ENCODE data around the gene CCNA2.

Gene CCNA2

GRCh38 chr4:121811122-121811521, 12.6 kb downstream of the CCNA2 start:
- H3K27me3 ChIP-seq (replicated peaks; ENCODE audit: control insufficient read depth, insufficient read depth, low read length, poor library complexity, severe bottlenecking), result no peaks in the 10 kb centered on the region
- H3K4me3 ChIP-seq (ENCODE audit: insufficient read depth, low read depth, low read length, poor library complexity, severe bottlenecking), result no peak overlapping the region
- no peak for DNase-seq
- H3K36me3 ChIP-seq (ENCODE audit: control insufficient read depth, insufficient read depth, low read length), result peaks cover 46% of the 10 kb centered on the region
- no peaks in the 10 kb centered on the region for H3K9me3 ChIP-seq (ENCODE audit: control insufficient read depth, low read length)
- H3K4me1 ChIP-seq (ENCODE audit: control insufficient read depth, insufficient read depth, low read length, poor library complexity, severe bottlenecking), result no peaks in the 10 kb centered on the region
- H3K27ac ChIP-seq (ENCODE audit: insufficient read depth, low read length, poor library complexity, severe bottlenecking), result no peak overlapping the region

GRCh38 chr4:121806411-121806810, 17.3 kb downstream of the CCNA2 start:
- DNase-seq, result no peak
- no peaks in the 10 kb centered on the region for H3K4me1 ChIP-seq (ENCODE audit: control insufficient read depth, insufficient read depth, low read length, poor library complexity, severe bottlenecking)
- peaks cover 37% of the 10 kb centered on the region for H3K36me3 ChIP-seq (ENCODE audit: control insufficient read depth, insufficient read depth, low read length)
- H3K9me3 ChIP-seq (ENCODE audit: control insufficient read depth, low read length), result no peaks in the 10 kb centered on the region
- no peak overlapping the region for H3K27ac ChIP-seq (ENCODE audit: insufficient read depth, low read length, poor library complexity, severe bottlenecking)
- H3K4me3 ChIP-seq (ENCODE audit: insufficient read depth, low read depth, low read length, poor library complexity, severe bottlenecking), result no peak overlapping the region
- H3K27me3 ChIP-seq (replicated peaks; ENCODE audit: control insufficient read depth, insufficient read depth, low read length, poor library complexity, severe bottlenecking), result no peaks in the 10 kb centered on the region

- peak overlapping the region; percentile 92 for H3K4me3 ChIP-seq (ENCODE audit: insufficient read depth, low read depth, low read length, poor library complexity, severe bottlenecking)
- peaks cover 22% of the 10 kb centered on the region for H3K36me3 ChIP-seq (ENCODE audit: control insufficient read depth, insufficient read depth, low read length)
- no peaks in the 10 kb centered on the region for H3K9me3 ChIP-seq (ENCODE audit: control insufficient read depth, low read length)
- no peaks in the 10 kb centered on the region for H3K27me3 ChIP-seq (replicated peaks; ENCODE audit: control insufficient read depth, insufficient read depth, low read length, poor library complexity, severe bottlenecking)
- no peaks in the 10 kb centered on the region for H3K4me1 ChIP-seq (ENCODE audit: control insufficient read depth, insufficient read depth, low read length, poor library complexity, severe bottlenecking)
- H3K27ac ChIP-seq (ENCODE audit: insufficient read depth, low read length, poor library complexity, severe bottlenecking), result peak overlapping the region; percentile 79
- no peak for DNase-seq
These were observed 22.0 kb downstream of the CCNA2 start for GRCh38 chr4:121801715-121802075.

DNA sequence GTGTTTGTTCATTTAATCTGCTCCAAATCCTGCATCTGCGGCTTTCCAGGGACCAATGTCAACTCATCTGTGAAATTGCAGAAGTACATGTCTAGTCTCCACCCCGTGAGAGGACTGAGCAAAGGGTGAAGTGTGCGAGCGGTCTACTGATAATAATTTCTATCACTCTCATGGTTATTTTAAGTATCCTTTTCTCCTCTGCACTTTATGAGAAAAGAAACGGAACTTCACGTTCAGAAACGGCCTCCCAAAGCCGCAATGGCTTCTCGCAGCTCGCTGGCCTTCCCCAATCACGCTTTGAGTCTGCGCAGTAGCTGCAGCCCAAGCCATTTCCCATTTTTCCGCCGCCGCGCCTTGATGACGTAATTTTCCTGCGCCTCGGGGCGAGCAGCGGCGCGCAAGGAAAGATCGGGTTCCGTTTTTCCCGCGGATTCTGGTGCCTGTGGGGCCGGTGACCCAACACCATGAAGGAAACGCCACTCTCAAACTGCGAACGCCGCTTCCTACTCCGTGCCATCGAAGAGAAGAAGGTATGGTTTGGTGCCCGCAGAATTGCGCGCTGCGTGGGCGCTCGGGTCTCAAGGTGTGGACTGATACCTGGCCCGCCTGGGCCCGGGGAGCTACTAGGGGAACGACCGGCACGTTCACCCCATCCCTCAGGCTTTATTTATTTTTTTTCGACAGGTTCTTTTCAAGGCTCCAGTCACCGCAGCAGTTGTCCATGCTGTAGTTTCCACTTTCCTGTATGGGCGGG, 22.5 kb downstream of the CCNA2 start, which contains the start of gene EXOSC9:
Gene EXOSC9 (plus strand): TSS at position 363 of the 754 bp plus-strand sequence. CDS start 102 bp downstream, at position 465.
- Histone ChIP-seq H3K36me3 (ENCODE audit: control insufficient read depth, insufficient read depth, low read length) (peaks cover 22% of the 10 kb centered on the region), H3K4me3 (ENCODE audit: insufficient read depth, low read depth, low read length, poor library complexity, severe bottlenecking) (peak within 1 kb of the TSS; percentile 92), H3K4me1 (ENCODE audit: control insufficient read depth, insufficient read depth, low read length, poor library complexity, severe bottlenecking) (no peaks in the 10 kb centered on the region), H3K27ac (ENCODE audit: insufficient read depth, low read length, poor library complexity, severe bottlenecking) (peak within 1 kb of the TSS; percentile 79), H3K27me3 (replicated peaks; ENCODE audit: control insufficient read depth, insufficient read depth, low read length, poor library complexity, severe bottlenecking) (no peaks in the 10 kb centered on the region), H3K9me3 (ENCODE audit: control insufficient read depth, low read length) (no peaks in the 10 kb centered on the region)
- peak; percentile 90 to 91 (median 91) for DNase-seq

GRCh38 chr4:121800638-121800960, 23.1 kb downstream of the CCNA2 start:
- Histone ChIP-seq H3K4me1 (ENCODE audit: control insufficient read depth, insufficient read depth, low read length, poor library complexity, severe bottlenecking) (no peaks in the 10 kb centered on the region), H3K36me3 (ENCODE audit: control insufficient read depth, insufficient read depth, low read length) (peaks cover 22% of the 10 kb centered on the region), H3K9me3 (ENCODE audit: control insufficient read depth, low read length) (no peaks in the 10 kb centered on the region), H3K4me3 (ENCODE audit: insufficient read depth, low read depth, low read length, poor library complexity, severe bottlenecking) (peak overlapping the region; percentile 92), H3K27me3 (replicated peaks; ENCODE audit: control insufficient read depth, insufficient read depth, low read length, poor library complexity, severe bottlenecking) (no peaks in the 10 kb centered on the region), H3K27ac (ENCODE audit: insufficient read depth, low read length, poor library complexity, severe bottlenecking) (peak overlapping the region; percentile 79)
- no peak for DNase-seq

GRCh38 chr4:121799867-121800501, 23.7 kb downstream of the CCNA2 start:
- Histone ChIP-seq H3K27ac (ENCODE audit: insufficient read depth, low read length, poor library complexity, severe bottlenecking) (peak overlapping the region; percentile 79), H3K4me3 (ENCODE audit: insufficient read depth, low read depth, low read length, poor library complexity, severe bottlenecking) (peak overlapping the region; percentile 92), H3K27me3 (replicated peaks; ENCODE audit: control insufficient read depth, insufficient read depth, low read length, poor library complexity, severe bottlenecking) (no peaks in the 10 kb centered on the region), H3K4me1 (ENCODE audit: control insufficient read depth, insufficient read depth, low read length, poor library complexity, severe bottlenecking) (no peaks in the 10 kb centered on the region), H3K36me3 (ENCODE audit: control insufficient read depth, insufficient read depth, low read length) (peaks cover 16% of the 10 kb centered on the region), H3K9me3 (ENCODE audit: control insufficient read depth, low read length) (no peaks in the 10 kb centered on the region)
- no peak for DNase-seq

DNA sequence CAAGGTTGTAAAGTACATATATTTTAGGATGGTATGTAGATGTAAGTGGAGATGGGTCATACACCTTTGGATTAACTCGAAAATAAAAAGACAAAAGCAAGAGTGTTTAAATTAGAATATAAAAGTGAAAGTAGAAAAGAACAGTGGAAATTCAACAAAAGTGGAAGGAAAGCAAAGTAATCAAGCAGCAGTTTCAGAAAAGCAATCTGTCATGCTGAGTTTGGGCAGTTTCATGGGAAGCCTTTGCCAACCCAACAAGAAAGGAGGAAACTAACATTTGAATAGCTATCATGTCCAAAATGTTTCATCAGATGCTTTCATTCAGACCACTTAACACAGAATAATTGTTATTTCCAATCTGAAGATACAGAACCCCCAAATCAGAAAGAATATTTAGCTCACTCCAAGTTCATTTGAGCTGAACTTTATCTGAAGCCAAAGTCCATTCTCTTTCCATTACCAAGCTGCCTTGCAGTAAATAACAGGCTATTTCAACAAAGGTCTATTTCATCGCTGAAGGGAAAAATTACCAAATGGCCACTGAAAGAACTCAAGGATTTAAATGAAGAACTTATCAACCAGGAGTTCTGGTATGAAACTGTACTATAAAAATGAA, 24.4 kb downstream of the CCNA2 start:
- H3K4me3 ChIP-seq (ENCODE audit: insufficient read depth, low read depth, low read length, poor library complexity, severe bottlenecking), result no peak overlapping the region

GRCh38 chr4:121796283-121796682, 27.4 kb downstream of the CCNA2 start:
- DNase-seq, result no peak
- no peaks in the 10 kb centered on the region for H3K4me1 ChIP-seq (ENCODE audit: control insufficient read depth, insufficient read depth, low read length, poor library complexity, severe bottlenecking)
- H3K9me3 ChIP-seq (ENCODE audit: control insufficient read depth, low read length), result no peaks in the 10 kb centered on the region
- no peak overlapping the region for H3K4me3 ChIP-seq (ENCODE audit: insufficient read depth, low read depth, low read length, poor library complexity, severe bottlenecking)
- H3K36me3 ChIP-seq (ENCODE audit: control insufficient read depth, insufficient read depth, low read length), result no peaks in the 10 kb centered on the region
- no peaks in the 10 kb centered on the region for H3K27me3 ChIP-seq (replicated peaks; ENCODE audit: control insufficient read depth, insufficient read depth, low read length, poor library complexity, severe bottlenecking)
- H3K27ac ChIP-seq (ENCODE audit: insufficient read depth, low read length, poor library complexity, severe bottlenecking), result no peak overlapping the region

More for the DNA sequence above, 24.4 kb downstream of the CCNA2 start:
- Histone ChIP-seq H3K4me1 (ENCODE audit: control insufficient read depth, insufficient read depth, low read length, poor library complexity, severe bottlenecking) (no peaks in the 10 kb centered on the region), H3K27me3 (replicated peaks; ENCODE audit: control insufficient read depth, insufficient read depth, low read length, poor library complexity, severe bottlenecking) (no peaks in the 10 kb centered on the region), H3K36me3 (ENCODE audit: control insufficient read depth, insufficient read depth, low read length) (peaks cover 9% of the 10 kb centered on the region), H3K9me3 (ENCODE audit: control insufficient read depth, low read length) (no peaks in the 10 kb centered on the region), H3K27ac (ENCODE audit: insufficient read depth, low read length, poor library complexity, severe bottlenecking) (no peak overlapping the region)
- DNase-seq, result no peak

GRCh38 chr4:121794505-121795188, 29.0 kb downstream of the CCNA2 start:
- no peaks in the 10 kb centered on the region for H3K36me3 ChIP-seq (ENCODE audit: control insufficient read depth, insufficient read depth, low read length)
- no peak overlapping the region for H3K27ac ChIP-seq (ENCODE audit: insufficient read depth, low read length, poor library complexity, severe bottlenecking)
- H3K4me1 ChIP-seq (ENCODE audit: control insufficient read depth, insufficient read depth, low read length, poor library complexity, severe bottlenecking), result no peaks in the 10 kb centered on the region
- no peaks in the 10 kb centered on the region for H3K9me3 ChIP-seq (ENCODE audit: control insufficient read depth, low read length)
- H3K27me3 ChIP-seq (replicated peaks; ENCODE audit: control insufficient read depth, insufficient read depth, low read length, poor library complexity, severe bottlenecking), result no peaks in the 10 kb centered on the region
- H3K4me3 ChIP-seq (ENCODE audit: insufficient read depth, low read depth, low read length, poor library complexity, severe bottlenecking), result no peak overlapping the region
- no peak for DNase-seq

Measured in effector memory CD4-positive, alpha-beta T cell (primary cell).